Germinal center (tissue), 1 donor: ENCODE measurements around the gene AIFM1.

Experiments used
- DNase-seq: peaks from one replicate; pipeline ENCODE4 v3.0.0; 2012; ENCODE audit warnings: mixed read lengths, low spot score

Gene AIFM1

DNA sequence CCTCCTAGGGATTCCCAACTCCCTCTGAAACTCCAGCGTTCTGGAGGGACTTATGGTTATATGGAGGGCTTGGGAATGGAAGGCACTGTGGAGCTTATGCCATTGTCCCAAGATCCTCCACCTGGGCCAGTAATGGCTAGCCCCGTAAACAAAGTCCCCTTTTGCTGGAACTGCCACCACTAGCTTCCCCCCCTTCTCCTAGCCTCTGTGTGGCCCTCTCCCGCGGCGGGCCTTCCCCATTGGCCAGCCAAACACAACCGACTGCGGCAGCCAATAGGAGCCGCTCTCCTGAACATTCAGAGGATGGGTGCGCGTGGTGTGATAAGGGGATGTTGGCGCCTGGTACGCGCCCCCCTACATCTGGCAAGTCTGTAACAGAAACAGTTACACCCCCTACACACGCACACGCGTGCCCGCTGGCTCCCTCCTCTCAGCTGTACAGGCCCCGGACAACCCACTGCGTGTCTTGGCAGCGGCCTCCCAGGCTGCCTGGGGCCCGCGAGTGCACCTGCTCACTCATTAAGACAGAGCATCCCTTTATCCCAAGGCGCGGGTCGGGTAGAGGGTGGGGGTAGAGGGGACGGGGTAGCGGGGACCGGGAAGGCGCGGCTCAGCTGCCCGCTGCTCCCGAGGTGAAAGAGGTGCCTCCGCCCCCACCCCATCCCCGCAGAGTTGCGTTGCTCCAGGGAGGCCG lies 5.3 kb upstream of the AIFM1 start:
- DNase-seq = peak; percentile 81

DNA sequence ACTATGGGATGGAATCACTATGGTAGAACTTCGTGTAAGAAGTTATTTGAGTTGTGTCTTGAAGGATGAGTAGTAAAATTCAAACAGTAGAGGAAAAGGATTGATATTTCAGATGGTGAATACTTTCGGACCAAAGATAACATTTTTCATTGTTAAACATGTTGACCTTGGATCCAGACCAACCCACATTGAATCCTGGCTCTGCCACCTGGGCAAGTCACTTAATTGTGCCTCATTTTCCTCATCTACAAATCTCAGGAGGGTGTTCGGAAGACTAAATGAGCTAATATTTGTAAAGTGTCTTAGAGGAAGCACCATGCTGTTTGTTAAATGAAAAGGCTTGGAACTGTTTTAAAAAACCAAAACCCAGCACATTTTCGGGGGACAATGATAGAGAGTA lies 1.4 kb upstream of the AIFM1 start:
- DNase-seq = no peak

DNA sequence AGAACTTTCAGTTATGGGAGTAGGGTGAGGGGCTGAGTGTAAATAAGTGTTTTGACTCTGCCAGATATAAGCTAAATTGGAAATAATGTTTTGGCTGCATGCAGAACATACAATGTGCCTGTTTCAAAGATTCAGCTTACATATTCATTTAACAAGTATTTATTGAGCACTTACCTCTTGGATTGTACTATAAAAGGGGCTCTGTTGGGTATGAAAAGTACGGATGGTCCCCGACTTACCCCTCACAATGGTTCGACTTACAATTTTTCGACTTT lies 799 bp upstream of the AIFM1 start:
- DNase-seq = no peak

DNA sequence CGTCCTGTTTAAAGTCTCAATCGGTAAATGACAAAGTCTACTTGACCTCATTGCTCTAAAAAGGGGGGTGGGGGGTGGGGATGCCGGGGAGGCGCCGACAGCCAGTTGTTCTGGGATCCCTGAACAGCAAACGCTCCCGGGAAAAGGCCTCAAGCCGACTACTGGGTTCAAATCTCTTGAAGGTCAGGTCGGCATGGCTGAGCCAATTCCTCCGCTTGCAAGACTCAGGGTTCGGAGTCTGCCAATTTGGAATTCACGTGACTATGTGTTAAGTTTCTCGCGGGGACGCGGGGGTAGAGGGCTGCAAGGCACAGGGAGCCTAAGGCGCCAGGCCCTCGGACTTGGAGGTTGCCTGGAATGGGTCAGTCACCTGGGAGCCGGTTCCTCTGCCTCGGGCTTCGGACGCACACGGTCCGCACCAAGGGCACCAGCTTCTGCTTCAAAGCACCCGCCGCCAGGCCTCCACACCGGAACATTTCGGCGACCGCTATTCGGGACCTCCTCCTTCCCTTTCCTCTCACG lies 399 bp downstream of the AIFM1 start:
- DNase-seq = no peak

DNA sequence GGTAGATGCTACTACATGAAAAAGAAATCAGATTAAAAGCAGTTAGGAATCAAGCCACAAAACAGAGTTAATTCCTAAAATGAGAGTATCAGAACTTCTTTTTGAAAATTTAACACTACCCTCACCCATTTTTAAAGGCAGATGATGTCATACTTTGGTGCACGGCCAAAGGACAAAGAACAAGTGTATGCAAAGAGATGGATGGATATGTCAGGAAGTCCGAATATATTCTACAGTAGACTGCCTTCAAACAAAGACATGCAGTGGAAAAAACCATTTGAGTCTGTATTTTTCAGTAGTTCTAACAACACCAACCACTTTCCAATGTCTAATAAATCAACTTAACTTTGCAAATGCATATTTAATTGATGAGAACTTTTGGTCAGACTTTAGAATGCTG lies 2.2 kb downstream of the AIFM1 start:
- no peak for DNase-seq

DNA sequence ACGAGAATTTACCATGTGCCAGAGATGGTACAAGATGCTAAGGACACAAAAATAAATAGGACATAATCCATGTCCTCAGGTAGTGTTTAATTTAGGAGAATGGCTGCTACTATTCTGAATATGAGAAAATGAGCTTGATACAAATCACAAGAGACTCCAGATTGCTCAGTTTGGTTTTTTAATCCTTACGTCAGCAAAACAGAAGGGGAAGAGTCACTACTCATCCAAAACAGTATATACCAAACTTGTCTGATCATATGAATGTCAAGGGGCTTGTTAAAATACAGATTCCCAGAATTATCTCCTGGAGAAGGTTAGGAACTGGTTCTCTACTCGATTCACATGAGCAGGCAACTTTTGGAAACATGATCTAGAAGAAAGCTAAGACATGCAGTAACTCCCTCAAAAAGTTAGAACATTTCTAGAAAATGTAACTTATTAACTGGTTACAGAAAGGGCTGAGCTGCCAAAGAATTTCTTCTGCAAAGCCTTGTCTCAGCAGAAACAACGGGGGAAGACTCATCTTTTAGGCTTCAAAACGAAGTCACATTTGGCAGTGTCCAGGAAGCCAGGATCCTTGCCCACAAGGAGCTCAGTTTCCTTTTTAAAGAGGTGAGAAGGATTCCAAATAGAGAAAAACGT lies 3.4 kb downstream of the AIFM1 start:
- DNase-seq = no peak

DNA sequence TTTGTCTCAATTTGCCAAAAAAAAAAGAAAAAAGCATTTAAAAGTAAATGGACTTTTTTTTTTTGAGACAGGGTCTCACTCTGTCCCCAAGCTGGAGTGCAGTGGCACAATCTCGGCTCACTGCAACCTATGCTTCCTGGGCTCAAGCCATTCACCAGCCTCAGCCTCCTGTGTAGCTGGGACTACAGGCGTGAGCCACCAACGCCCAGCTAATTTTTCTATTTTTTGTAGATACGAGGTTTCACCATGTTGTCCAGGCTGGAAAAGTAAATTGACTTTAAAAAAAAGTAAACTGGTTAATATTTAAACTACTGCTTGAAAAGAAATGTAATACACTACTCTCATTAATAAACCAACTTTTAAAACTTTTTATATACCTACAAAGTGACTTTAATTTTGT lies 5.9 kb downstream of the AIFM1 start:
- DNase-seq = no peak

DNA sequence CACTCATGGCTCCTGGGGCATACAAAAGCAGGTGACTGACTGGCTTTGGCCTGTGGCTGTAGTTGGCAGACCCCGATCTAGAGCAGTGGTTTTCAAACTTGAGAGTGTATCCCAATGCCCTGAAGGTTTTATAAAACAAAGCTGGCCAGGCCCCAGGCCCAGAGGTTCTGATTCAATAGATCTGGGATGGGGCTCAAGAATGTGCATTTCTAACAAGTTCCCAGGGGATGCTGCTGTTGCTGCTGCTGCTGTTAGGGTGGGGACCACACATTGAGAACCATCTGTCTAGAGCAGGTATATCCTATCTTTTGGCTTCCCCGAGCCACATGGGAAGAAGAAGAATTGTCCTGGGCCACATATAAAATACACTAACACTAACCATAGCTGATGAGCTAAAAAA lies 7.3 kb downstream of the AIFM1 start:
- DNase-seq = no peak

DNA sequence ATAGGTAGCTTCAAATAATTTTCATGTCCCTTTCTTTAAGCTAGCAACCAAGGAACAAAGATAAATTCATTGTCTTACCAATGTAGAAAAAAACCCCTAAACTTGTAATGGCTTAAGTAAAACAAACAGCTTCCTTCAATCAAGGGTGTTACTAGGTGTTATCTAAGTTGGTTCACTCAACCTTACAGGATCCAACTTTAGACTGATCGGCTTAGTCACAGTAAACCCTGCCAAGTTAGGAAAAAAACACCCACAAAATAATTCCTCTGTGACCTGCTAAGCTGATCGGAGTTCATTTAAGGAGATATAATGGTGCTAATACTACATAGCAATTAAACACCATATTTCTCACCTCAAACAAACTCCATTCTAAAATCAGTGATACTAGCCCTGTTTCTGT lies 10.1 kb downstream of the AIFM1 start:
- DNase-seq = no peak

DNA sequence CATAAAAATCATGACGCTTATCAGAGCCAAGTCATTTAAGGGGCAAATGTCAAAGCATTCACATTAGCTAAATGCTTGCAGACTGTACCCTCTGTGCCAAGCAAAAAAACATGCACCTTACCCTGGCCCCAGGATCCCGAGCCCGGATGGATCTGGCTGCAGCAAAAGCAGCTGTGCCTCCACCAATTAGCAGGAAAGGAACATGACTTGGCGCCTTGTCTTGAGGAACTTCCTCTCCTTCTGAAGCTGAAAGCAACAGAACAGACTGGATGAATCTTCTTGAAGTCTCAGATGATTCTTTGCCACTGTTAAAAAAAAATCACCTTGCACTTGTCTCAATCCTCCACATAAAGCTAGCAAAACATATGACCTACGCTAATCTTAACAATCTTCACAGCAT lies 18.0 kb downstream of the AIFM1 start:
- DNase-seq = no peak

DNA sequence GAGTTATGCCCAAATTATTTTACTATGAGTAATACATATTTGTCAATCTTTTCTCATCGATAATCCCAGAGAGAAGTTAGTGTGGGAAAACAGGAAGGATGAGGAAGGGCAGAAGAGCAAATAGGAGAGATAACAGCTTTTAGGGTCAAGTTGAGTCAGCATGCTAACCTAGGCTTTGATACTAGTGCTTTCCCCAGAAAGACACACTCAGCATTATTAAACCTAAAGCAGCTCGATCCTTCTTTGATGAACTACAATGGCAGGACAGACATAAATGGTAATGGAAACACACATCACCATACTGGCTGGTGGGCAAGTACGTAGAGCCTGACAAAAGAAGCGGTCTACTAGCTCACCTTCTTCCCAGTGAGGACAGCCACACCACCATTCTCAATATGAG lies 20.5 kb downstream of the AIFM1 start:
- no peak for DNase-seq

DNA sequence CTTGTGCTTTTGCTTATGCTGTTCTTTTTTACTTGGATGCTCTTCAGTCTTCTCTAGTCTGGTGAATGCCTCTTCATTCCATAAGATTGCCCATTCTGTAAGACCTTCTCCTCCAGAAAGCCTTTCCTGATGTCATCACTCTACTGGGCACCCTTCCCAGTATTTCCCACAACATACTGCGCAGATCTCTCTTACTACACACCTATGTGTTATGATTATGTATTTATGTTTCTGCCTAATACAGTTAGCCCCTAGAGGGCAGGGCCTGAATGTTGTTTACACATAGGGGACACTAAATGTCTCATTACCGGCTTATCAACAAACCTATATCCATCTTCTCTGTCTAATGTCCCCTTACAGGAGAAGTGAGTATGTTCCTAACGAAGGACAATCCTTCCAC lies 21.1 kb downstream of the AIFM1 start:
- DNase-seq = no peak

DNA sequence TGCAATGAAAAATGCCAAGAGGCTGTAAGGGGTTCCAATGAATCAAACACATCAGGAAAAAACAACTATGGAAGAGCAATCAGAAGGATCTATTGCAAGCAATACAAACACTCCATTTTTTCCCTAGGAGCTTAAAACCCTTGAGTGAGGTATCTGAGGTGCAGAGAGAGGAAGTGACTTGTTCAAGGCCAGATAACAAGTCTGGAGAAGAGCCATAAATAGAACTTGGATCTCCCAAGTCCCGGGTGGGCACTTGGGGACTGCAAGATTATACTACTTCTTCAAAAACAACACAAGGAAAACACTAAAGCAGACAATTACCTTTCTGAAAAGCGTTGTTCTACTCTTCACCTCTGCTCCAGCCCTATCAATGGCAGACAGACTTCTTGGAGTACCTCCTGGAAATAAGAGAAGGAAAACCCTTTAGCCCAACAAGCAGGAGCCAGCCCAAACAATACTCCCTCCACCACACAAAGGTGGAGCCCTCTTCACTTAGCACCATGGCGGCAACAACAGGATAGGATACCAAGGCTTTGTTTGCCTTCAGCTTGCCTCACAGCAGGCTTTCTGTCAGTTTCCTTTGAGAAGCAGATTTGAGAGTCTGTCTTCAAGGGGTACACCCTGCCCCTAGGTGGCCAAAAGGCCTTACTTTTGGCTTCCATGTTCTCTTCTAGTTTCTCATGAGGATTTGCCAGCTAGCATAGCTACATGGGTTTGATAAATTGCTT lies 26.0 kb downstream of the AIFM1 start:
- no peak for DNase-seq

DNA sequence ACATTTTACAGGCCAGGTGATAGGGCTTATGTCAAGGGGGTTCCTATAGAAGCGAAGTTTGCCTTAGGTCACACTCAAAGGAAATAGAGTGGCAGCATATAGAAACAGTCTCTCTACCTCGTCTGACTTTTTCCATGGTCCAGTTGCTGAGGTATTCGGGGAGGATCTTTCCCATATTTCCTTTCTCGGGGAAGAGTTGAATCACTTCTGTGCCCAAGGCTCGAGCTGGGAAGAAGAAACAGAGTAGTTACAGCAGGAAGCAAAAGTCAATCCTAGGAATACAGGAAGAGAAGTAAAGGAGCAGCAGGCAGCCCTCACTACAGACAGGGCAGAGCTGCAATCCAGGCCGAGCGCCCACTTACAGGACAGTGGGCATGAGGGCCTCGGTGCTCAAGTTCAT lies 28.7 kb downstream of the AIFM1 start:
- no peak for DNase-seq

DNA sequence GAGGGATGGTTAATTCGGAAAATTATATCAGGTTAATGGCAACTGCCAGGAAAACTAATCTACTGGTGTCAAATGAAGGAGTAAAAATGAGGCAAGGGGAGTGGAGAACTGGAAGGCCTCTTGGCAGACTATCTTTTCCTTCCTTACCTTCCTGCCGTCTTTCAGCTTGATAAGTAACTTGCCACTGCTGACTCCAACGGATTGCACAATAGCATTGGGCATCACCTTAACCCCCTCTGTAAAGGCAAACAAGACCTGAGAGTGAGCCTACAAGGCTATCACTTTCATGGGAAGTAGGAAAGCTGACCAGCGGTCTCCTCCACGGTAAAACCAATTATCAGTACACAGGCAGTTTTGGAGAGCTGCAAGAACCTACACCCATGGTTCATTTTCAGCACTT lies 29.1 kb downstream of the AIFM1 start:
- no peak for DNase-seq

DNA sequence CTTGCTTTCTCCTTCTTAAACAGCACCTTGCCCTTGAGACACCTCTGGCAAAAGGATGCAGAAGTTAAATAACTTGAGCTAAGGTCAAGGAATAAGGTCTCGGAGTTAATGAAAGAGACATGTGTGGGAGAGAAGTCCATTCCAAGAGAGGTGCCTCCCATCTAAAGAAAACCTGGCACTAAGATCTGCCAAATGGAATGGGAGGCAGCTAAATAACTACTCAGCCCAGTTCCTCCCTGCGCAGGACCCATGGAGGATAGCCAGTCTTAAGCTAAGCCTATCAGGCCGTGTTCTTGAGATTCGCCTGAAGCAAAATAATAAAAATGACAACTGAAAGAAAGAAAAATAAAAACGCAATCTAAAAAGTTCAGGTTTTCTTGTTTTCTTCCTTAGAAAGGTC lies 34.7 kb downstream of the AIFM1 start:
- DNase-seq = no peak

DNA sequence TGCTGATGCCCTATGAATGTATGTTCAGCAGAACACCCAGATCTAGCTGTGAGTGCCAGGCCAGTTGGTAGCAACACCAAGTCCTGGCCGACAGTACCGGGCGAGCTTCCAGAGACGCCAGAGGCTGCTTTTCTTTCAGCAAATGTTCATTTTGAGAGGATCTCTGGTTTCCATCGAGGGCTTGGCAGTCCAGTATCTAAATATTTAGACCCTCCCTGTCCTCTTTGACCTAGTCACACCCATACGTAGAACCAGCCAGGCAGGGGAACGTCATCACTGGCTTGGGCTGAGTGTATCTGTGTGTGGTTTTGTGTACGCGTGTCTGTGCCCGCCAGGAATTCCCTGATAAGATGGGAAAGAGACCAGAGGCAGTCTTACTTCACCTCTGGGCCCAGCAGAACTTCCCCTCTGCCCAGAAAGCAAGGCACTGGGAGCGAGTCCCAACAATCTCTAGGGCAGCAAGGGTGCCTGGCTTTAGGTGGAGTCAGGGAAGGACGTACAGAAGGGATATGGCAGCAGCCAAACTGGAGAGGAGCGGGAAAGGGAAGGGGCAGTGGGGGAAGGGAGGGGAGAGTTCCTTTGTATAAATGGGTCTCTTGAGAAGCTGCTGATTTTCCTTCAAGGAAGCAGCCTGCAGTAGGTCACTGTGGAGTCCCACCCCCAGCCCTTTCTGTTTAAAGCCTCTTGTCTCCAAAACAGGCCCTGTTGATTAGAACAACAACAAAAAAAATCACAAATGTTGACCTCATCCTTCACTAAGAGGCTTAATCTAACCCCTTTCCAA lies 40.4 kb downstream of the AIFM1 start:
- no peak for DNase-seq

DNA sequence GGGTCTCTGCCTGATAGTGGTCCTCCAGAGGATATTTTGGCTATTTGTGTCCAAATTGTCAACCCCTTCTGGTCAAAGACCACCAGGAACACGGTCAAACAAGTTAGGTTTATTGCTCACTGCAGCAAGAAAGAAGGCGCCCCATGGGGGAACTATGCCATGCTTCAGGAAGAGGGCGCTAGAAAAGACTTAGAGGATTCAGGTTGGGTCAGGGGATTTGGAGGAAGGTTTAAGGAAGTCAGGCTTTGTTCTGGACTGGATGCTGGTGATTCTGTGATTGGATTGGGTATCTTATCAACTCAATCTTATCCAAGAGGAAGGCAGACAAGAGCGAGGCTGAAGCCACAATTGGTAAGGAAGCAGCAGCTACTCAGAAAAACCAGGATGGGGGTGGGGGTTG lies 41.1 kb downstream of the AIFM1 start:
- no peak for DNase-seq

DNA sequence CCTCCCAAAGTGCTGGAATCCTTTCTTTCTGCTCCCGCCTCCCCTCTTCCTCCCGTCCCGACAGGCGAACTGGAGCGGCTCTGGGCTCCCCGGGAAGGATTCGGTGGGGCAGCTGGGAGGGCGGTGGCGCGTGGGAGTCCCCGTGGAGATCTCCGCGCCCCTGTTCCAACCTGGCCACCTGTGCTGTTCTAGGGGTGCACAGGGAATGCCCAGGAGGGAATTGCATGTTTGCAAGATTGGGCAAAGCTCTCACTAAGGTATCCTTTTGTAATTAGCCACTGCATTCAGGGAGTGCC lies 44.2 kb downstream of the AIFM1 start:
- DNase-seq = no peak

DNA sequence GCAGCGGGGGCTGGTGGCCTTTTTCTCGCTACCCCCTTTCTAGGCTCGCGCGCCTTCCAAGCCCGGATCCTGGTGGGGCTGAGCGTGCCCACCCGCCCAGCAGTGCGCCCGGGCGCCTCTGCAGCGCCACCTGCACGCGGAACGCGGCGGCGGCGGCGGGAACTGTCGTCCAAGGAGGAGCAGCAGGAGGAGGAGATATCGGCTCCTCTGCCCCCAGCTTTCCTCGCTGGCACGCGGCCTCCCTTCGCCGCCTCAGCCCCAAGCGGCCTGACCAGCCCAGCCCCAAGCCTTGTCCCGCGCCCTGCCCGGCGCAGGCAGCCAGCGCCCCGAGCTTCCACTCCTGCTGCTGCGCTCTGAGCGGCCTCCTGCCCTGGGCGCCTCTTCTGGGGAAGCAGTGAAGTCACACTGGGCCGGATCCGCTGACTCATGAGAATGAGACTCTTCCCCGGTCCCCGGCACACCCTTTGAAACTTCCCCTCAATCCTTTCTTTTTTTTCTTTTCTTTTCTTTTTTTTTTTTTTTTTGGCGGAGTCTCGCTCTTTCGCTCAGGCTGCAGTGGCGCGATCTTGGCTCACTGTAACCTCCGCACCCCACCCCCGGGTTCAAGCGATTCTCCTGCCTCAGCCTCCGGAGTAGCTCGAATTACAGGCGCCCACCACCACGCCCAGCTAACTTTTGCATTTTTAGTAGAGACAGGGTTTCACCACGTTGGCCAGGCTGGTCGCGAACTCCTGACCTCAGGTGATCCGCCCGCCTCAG lies 44.7 kb downstream of the AIFM1 start:
- DNase-seq = peak; percentile 71

DNA sequence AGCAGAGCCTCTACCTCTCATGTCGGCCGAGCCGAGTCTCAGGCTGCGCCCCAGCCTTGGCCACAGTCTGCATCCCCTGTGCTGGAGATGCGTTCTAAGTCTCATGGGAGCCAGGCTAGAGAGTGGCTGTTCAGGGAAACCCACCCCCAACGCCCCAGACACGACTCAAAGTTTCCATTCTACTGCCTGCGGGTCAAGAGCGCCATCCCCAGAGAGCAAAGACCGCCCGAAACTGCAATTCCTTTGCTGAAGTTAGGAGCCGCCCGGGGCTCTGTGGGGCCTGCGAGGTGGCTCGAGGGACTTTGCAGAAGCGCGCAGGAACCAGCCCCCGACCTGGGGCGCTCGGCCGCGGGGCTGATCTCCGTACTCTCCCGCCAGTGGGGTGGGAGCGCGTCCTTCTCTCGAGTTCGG lies 45.3 kb downstream of the AIFM1 start:
- peak; percentile 51 for DNase-seq

DNA sequence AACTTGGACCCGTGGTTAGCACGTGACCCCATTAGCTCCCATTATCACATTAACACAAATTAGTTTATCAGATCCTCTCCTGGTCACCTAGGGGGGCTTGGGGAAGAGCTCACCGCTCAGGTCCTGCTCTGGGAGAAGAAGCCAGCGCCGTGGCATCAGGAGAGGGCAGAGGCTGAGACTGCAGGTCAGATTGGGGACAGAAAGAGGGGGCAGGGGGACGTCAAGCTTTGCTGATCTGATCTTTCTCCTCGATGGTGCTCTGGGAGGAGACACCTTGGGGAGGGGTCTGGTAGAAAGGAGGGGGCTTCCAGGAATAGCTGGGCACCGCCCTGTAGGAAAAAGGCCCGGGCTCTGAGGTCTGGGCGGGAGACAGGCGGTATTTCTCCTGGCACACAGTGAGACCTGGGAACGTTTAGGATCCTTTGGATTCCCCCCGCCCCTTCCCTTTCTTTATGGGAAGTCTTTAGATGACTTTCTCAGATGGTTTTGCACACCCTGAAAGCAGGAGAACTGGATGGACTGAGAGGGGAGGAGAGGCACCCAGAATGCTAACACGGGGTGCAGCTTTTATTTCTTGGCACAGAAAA lies 46.2 kb downstream of the AIFM1 start:
- no peak for DNase-seq
